SK-N-SH treated with all-trans-retinoic acid at 6 μM for 48 hours (cell line): ENCODE data around the gene RNPEPL1.

ENCODE experiments used
- ARNTL ChIP-seq: fragments of 450-650 bp; formaldehyde crosslinking; IDR thresholded peaks from 2 replicates; pipeline ENCODE4 v1.5.0; 2020; ENCODE audit warnings: low read depth, mild to moderate bottlenecking, moderate library complexity, borderline replicate concordance
- CREB5 ChIP-seq: fragments of 250-450 bp; sonication (Bioruptor Pico); IDR thresholded peaks from 2 replicates; pipeline ENCODE4 v1.5.1; 2020; ENCODE audit warnings: low read depth, mild to moderate bottlenecking, moderate library complexity
- PATZ1 ChIP-seq: fragments of 250-450 bp; sonication (Bioruptor Pico); IDR thresholded peaks from 2 replicates; pipeline ENCODE4 v1.8.0; 2020; ENCODE audit warnings: mild to moderate bottlenecking, moderate library complexity, borderline replicate concordance
- POU6F1 ChIP-seq: fragments of 250-450 bp; sonication (Bioruptor Pico); IDR thresholded peaks from 2 replicates; pipeline ENCODE4 v1.8.0; 2021; ENCODE audit warnings: low read depth, mild to moderate bottlenecking, moderate library complexity, borderline replicate concordance
- PPARA ChIP-seq: fragments of 250-450 bp; sonication (Bioruptor Pico); IDR thresholded peaks from 2 replicates; pipeline ENCODE4 v1.5.0; 2020; ENCODE audit warnings: mild to moderate bottlenecking, borderline replicate concordance
- TCF4 ChIP-seq: fragments of 250-450 bp; sonication (Bioruptor Pico); IDR thresholded peaks from 2 replicates; pipeline ENCODE4 v1.8.0; 2021; ENCODE audit warnings: mild to moderate bottlenecking, moderate library complexity, borderline replicate concordance
- ZFP30 ChIP-seq: fragments of 450-650 bp; formaldehyde crosslinking; IDR thresholded peaks from 2 replicates; pipeline ENCODE4 v1.5.0; 2022; ENCODE audit warnings: mild to moderate bottlenecking, moderate library complexity
- ZNF565 ChIP-seq: fragments of 450-650 bp; formaldehyde crosslinking; conservative IDR thresholded peaks from 2 replicates; pipeline ENCODE4 v1.5.0; 2020; ENCODE audit warnings: low read depth, mild to moderate bottlenecking, moderate library complexity

GRCh38 chr2:240591784-240592183 is 23.5 kb downstream of the RNPEPL1 start:
- no peak for TF ChIP-seq ZFP30 (CRISPR knock-in tag)
- no peak for TF ChIP-seq ZNF565
- TF ChIP-seq ARNTL (CRISPR knock-in tag), result no peak
- TF ChIP-seq TCF4, result no peak
- no peak for TF ChIP-seq PATZ1 (CRISPR knock-in tag)
- TF ChIP-seq PPARA (CRISPR knock-in tag), result no peak
- TF ChIP-seq POU6F1, result no peak
- no peak for TF ChIP-seq CREB5 (CRISPR knock-in tag)
